T-helper 22 cell (primary cell): ENCODE measurements around the gene FAM25G.
"Not testable (repeated sequence)": the region's sequence is repeated elsewhere in the genome, so short reads cannot be mapped to it uniquely, and the experiment has no call there.

Experiments
- DNase-seq: peaks from one replicate; pipeline ENCODE4 v3.0.0-alpha.2; 2020; ENCODE audit warnings: low read depth

The FAM25G gene

GRCh38 chr10:47465216-47465917, 26.1 kb downstream of the FAM25G start:
- not testable (repeated sequence) for DNase-seq

GRCh38 chr10:47462577-47463358, 28.7 kb downstream of the FAM25G start:
- not testable (repeated sequence) for DNase-seq

- DNase-seq = not testable (repeated sequence)
Observed at GRCh38 chr10:47461261-47461687, 30.2 kb downstream of the FAM25G start.

- DNase-seq = no peak
Observed at GRCh38 chr10:47458466-47459154, 32.9 kb downstream of the FAM25G start.

GRCh38 chr10:47457826-47458225, 33.7 kb downstream of the FAM25G start:
- no peak for DNase-seq

- DNase-seq = no peak
Observed at GRCh38 chr10:47457528-47457820, 34.0 kb downstream of the FAM25G start.

GRCh38 chr10:47456794-47457527, 34.5 kb downstream of the FAM25G start:
- no peak for DNase-seq

GRCh38 chr10:47456079-47456785, 35.3 kb downstream of the FAM25G start:
- DNase-seq = no peak

- DNase-seq = not testable (repeated sequence)
Observed at GRCh38 chr10:47455350-47456078, 36.0 kb downstream of the FAM25G start.

GRCh38 chr10:47454780-47455058, 36.8 kb downstream of the FAM25G start:
- no peak for DNase-seq

GRCh38 chr10:47454008-47454779, 37.3 kb downstream of the FAM25G start:
- no peak for DNase-seq

- DNase-seq = no peak
Observed at GRCh38 chr10:47453141-47454007, 38.1 kb downstream of the FAM25G start.

GRCh38 chr10:47452495-47453140, 38.9 kb downstream of the FAM25G start:
- DNase-seq = no peak

GRCh38 chr10:47451998-47452494, 39.5 kb downstream of the FAM25G start:
- no peak for DNase-seq

- DNase-seq = no peak
Observed at GRCh38 chr10:47451273-47451997, 40.1 kb downstream of the FAM25G start.

GRCh38 chr10:47450442-47450841, 41.1 kb downstream of the FAM25G start:
- DNase-seq = no peak

- DNase-seq = no peak
Observed at GRCh38 chr10:47449979-47450378, 41.5 kb downstream of the FAM25G start.
